Panc1 (cell line): ENCODE data around the gene MYL5.

Experiments
- CTCF ChIP-seq: fragments of 450-650 bp; IDR thresholded peaks from 2 replicates; pipeline ENCODE4 v1.5.1; 2017; ENCODE audit warnings: mild to moderate bottlenecking
- POLR2AphosphoS5 ChIP-seq: IDR thresholded peaks from 2 replicates; pipeline ENCODE4 v1.6.1; 2012; ENCODE audit warnings: mild to moderate bottlenecking, low read depth, low read length, moderate library complexity
- SIN3A ChIP-seq: IDR thresholded peaks from 2 replicates; pipeline ENCODE4 v1.6.1; 2012; ENCODE audit warnings: low read depth, mild to moderate bottlenecking, low read length, moderate library complexity, borderline replicate concordance; ENCODE audit not compliant: insufficient read depth

GRCh38 chr4:632926-633325 is 41.4 kb upstream of the MYL5 start:
- TF ChIP-seq CTCF (no peak), POLR2AphosphoS5 (no peak), SIN3A (no peak)
